Heart left ventricle (tissue), 16 donors: Measurements from ENCODE around the gene NAA25. TPM values are rescaled to one million over a fixed set of nuclear protein-coding genes. Genes with fewer than 3 reads are reported as not detected.

ENCODE experiments used
- ATAC-seq, 4 donors: fragments of 200-7000 bp; cut with Tn5 transposase; one replicate each; pipeline ENCODE4 v1.9.1; 2020 to 2022; ENCODE audit warnings: moderate library complexity in 4 of 4, mild to moderate bottlenecking in 3 of 4, moderate number of reproducible peaks in 1 of 4
- DNase-seq, 5 donors: peaks; one replicate each; pipeline ENCODE4 v3.0.0-alpha.2; 2020
- H3K27ac ChIP-seq, 12 donors: fragments of 200-600 bp; sonication (generic) in 4 of 12; one replicate each; pipeline versions ENCODE4 v1.5.0 to v1.8.0; 2016 to 2022; ENCODE audit warnings: mild to moderate bottlenecking in 2 of 12
- H3K27me3 ChIP-seq, 9 donors: fragments of 200-600 bp; sonication (generic) in 2 of 9; one replicate each; pipeline versions ENCODE4 v1.5.1 to v1.8.0; 2016 to 2022; ENCODE audit warnings: mild to moderate bottlenecking in 3 of 9
- H3K36me3 ChIP-seq, 9 donors: fragments of 200-600 bp; sonication (generic) in 2 of 9; one replicate each; pipeline versions ENCODE4 v1.5.0 to v1.8.0; 2018 to 2022; ENCODE audit warnings: mild to moderate bottlenecking in 2 of 9
- H3K4me1 ChIP-seq, 12 donors: fragments of 200-600 bp; sonication (generic) in 4 of 12; one replicate each; pipeline versions ENCODE4 v1.5.0 to v1.8.0; 2016 to 2022; ENCODE audit warnings: mild to moderate bottlenecking in 3 of 12
- H3K4me3 ChIP-seq, 12 donors: fragments of 200-600 bp; sonication (generic) in 4 of 12; one replicate each; pipeline versions ENCODE4 v1.5.0 to v1.8.0; 2017 to 2022; ENCODE audit warnings: mild to moderate bottlenecking in 9 of 12, moderate library complexity in 4 of 12
- H3K9me3 ChIP-seq, 12 donors: fragments of 200-600 bp; sonication (generic) in 4 of 12; one replicate each; pipeline versions ENCODE4 v1.5.0 to v1.8.0; 2016 to 2022; ENCODE audit warnings: mild to moderate bottlenecking in 1 of 12
- CTCF ChIP-seq, 12 donors: fragments of 200-600 bp; sonication (generic) in 4 of 12; IDR thresholded peaks; one replicate each; pipeline versions ENCODE4 v1.5.0 to v1.8.0; 2018 to 2022; ENCODE audit warnings: antibody characterized with exemption in 12 of 12, mild to moderate bottlenecking in 5 of 12
- POLR2A ChIP-seq, 2 donors: fragments of 450-650 bp; IDR thresholded peaks; one replicate each; pipeline ENCODE4 v1.6.1; 2017; ENCODE audit warnings: antibody characterized with exemption in 2 of 2, mild to moderate bottlenecking in 2 of 2, moderate library complexity in 2 of 2
- WGBS, 4 donors: extraction: QIAGEN DNeasy Blood & Tissue Kit in 2 of 4; methylation state at CpG; one replicate each; pipeline versions ENCODE4 v1.1.5 to v1.1.7; 2013 to 2018; 5-methylcytosine and 5-hydroxymethylcytosine counted together
- intact Hi-C, 10 donors: fragments of 100-400 bp; cut with DNase I; formaldehyde crosslinking; loops; one replicate each; pipeline versions ENCODE4 v1.11.1 to v1.14.2; 2022
- microRNA-seq, 4 donors: library from miRNA; unstranded; fragments of <30 nt; microRNA quantifications; one replicate each; pipeline versions ENCODE4 to v1.2.0, GENCODE V29; 2017 to 2020
- polyA plus RNA-seq, 2 donors: library from polyadenylated mRNA; stranded (reverse); fragments of 200-250 nt; gene quantifications; one replicate each; pipeline ENCODE4 v1.2.3, GENCODE V29; 2013
- total RNA-seq, 9 donors: library from RNA; depleted of rRNA in 2 of 9; stranded (reverse); fragments of >200 nt in 2 of 9; fragmentation: NEBNext Ultra II Directional in 3 of 9; extraction: Animal tissue kit (Norgen Biotek cat#: 25700) in 3 of 9; gene quantifications; one replicate each; pipeline versions ENCODE4 v1.1.0 to v1.2.4, GENCODE V29; 2016 to 2023
- donor health status: ischemic (EF 13 %, LVEDD 7.1; RV severe dilation, severe dysfunction).
- donor health status: healthy with polysubstance abuse.
- donor health status: DM: no; HTN: yes; CAD: no.
- donor health status: DM: no; HTN: no; CAD: no.
- donor health status: ischemic (EF 25% LVEDD 6.9; RV normal size, moderate dysfunction).
- donor health status: ischemic (EF 25% LVEDD 5.7; RV mildly dilated, moderate dysfunction).
- donor health status: healthy.
- donor health status: DM: yes; HTN: yes; CAD: no.
- donor health status: ischemic (EF 35%, LVEDD 5.7; RV mildly dilated, moderate dysfunction).
- donor health status: nonischemic (EF 11% LVEDD 7.7; RV severe dilation, severe dysfunction).
- donor health status: DM: yes; HTN: yes; CAD: no.
- donor health status: PGD.
- donor health status: ischemic (EF 29% LVEDD 5.4; RV normal size, mild dysfunction).
- donor health status: nonischemic (EF 23%, LVEDD 6.1; RV moderate dilation, normal function).

NAA25 gene
- total and polyA plus RNA-seq, 11 donors: 5.0 to 25.9 (median 14.4) TPM

DNA sequence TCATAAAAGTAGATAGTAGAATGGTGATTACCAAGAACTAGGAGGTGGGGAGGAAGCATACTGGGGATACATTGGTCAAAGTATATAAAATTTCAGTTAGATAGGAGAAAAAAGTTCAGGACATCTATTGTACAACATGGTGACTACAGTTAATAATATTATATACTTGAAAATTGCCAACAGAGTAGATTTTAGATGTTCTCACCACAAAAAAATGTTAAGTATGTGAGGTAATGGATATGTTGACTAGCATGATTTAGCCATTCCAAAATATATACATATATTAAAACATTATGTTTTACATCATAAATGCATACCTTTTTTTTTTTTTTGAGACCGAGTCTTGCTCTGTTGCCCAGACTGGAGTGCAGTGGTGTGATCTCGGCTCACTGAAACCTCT lies 126.6 kb downstream of the NAA25 start:
- Histone ChIP-seq H3K9me3 (no peaks in the 10 kb centered on the region), H3K27me3 (no peaks in the 10 kb centered on the region), H3K4me3 (no peak overlapping the region), H3K4me1 (peaks cover 0 to 3% (median 0%) of the 10 kb centered on the region in 12 donors), H3K27ac (no peak overlapping the region), H3K36me3 (peaks cover 0 to 10% (median 0%) of the 10 kb centered on the region in 9 donors)
- no peak for ATAC-seq
- TF ChIP-seq POLR2A (IDR thresholded peaks at IDR 0.05) (no peak), CTCF (IDR thresholded peaks at IDR 0.05) (no peak)
- 84 to 97% (median 89%) methylated on average over 2 of the region's 2 CpGs for WGBS, 4 donors
- intact Hi-C loops: no loop called here
- DNase-seq: no peak

GRCh38 chr12:111980598-111980997 lies 128.0 kb downstream of the NAA25 start:
- DNase-seq (no peak), ATAC-seq (no peak)
- intact Hi-C loops: no loop called here
- peaks cover 0 to 3% (median 0%) of the 10 kb centered on the region in 12 donors for H3K4me1 ChIP-seq
- H3K27me3 ChIP-seq: no peaks in the 10 kb centered on the region
- H3K9me3 ChIP-seq: no peaks in the 10 kb centered on the region
- WGBS, 4 donors: 65 to 78% (median 69%) methylated on average over 5 of the region's 5 CpGs
- no peak overlapping the region for H3K4me3 ChIP-seq
- TF ChIP-seq CTCF (IDR thresholded peaks at IDR 0.05): no peak
- TF ChIP-seq POLR2A (IDR thresholded peaks at IDR 0.05): no peak
- peaks cover 0 to 10% (median 0%) of the 10 kb centered on the region in 9 donors for H3K36me3 ChIP-seq
- H3K27ac ChIP-seq: no peak overlapping the region

DNA sequence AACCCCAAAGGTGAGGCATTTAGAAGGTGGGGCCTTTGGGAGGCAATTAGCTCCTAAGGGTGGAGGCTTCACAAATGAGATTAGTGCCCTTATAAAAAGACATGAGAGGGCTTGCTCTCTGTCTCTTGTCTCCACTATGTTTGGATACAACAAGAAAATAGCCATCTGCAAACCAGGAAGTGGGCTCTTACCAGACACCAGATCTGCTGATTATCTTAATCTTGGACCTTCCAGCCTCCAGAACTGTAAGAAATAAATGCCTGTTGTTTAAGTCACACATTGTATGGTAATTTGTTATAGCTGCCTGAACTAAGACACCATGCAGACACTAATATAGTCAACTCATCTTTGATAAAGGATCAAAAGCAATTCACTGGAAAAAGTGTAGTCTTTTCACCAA lies 130.0 kb downstream of the NAA25 start:
- TF ChIP-seq POLR2A (IDR thresholded peaks at IDR 0.05) (no peak), CTCF (IDR thresholded peaks at IDR 0.05) (no peak)
- Histone ChIP-seq H3K27ac (no peak overlapping the region), H3K36me3 (peaks cover 0 to 10% (median 0%) of the 10 kb centered on the region in 9 donors), H3K9me3 (no peaks in the 10 kb centered on the region), H3K27me3 (no peaks in the 10 kb centered on the region), H3K4me1 (peaks cover 0 to 3% (median 0%) of the 10 kb centered on the region in 12 donors), H3K4me3 (no peak overlapping the region)
- intact Hi-C loops: no loop called here
- DNase-seq (no peak), ATAC-seq (no peak)

GRCh38 chr12:111976860-111977259 lies 131.7 kb downstream of the NAA25 start:
- no peak overlapping the region for H3K27ac ChIP-seq
- H3K36me3 ChIP-seq: peaks cover 0 to 16% (median 3%) of the 10 kb centered on the region in 9 donors
- peaks cover 0 to 3% (median 0%) of the 10 kb centered on the region in 12 donors for H3K4me1 ChIP-seq
- ATAC-seq (no peak), DNase-seq (no peak)
- peaks cover 0 to 2% (median 0%) of the 10 kb centered on the region in 12 donors for H3K9me3 ChIP-seq
- H3K4me3 ChIP-seq: no peak overlapping the region
- no peak for TF ChIP-seq POLR2A (IDR thresholded peaks at IDR 0.05)
- no peak for TF ChIP-seq CTCF (IDR thresholded peaks at IDR 0.05)
- intact Hi-C loops: no loop called here
- no peaks in the 10 kb centered on the region for H3K27me3 ChIP-seq

Small RNA genes lying within 50 kb of the gene (microRNA-seq; reads per million reads assigned to microRNA genes)
- 0 reads per million in 4 donors for gene MIR3657

Other genes with a start within 250 kb of the NAA25 start
- gene TMEM116, start 95.6 kb downstream of the NAA25 start, total RNA-seq: 10 to 100 TPM; 25.7 to 63.6 (median 44.3) TPM
- 10 to 100 TPM; 19.6 to 26.3 TPM for gene TMEM116, start 95.6 kb downstream of the NAA25 start, polyA plus RNA-seq
- 10 to 100 TPM; 22.5 to 92.5 (median 55.9) TPM for gene ERP29, start 95.4 kb downstream of the NAA25 start, total RNA-seq
- 10 to 100 TPM; 43.3 to 58.1 TPM for gene ERP29, start 95.4 kb downstream of the NAA25 start, polyA plus RNA-seq
- 10 to 100 TPM; 17.0 to 84.7 (median 26.4) TPM for gene TRAFD1, start 16.8 kb upstream of the NAA25 start, total RNA-seq
- gene TRAFD1, start 16.8 kb upstream of the NAA25 start, polyA plus RNA-seq: 10 to 100 TPM in 1 of 2 donors, 1 to 10 TPM in 1; 6.7 to 22.3 TPM